Neural cell (in vitro differentiated cells): ENCODE measurements around the gene PCBD2.

ENCODE experiments used
- EZH2 ChIP-seq: fragments of 200-600, 300-800 bp; shearing (Covaris generic), sonication (generic); IDR thresholded peaks from 2 replicates; pipeline ENCODE4 v1.6.1; 2014; ENCODE audit warnings: antibody characterized with exemption, low read length, borderline replicate concordance, mild to moderate bottlenecking; ENCODE audit not compliant: insufficient read depth, poor library complexity, severe bottlenecking
- RAD21 ChIP-seq: fragments of 450-650 bp; conservative IDR thresholded peaks from 2 replicates; pipeline ENCODE4 v1.6.1; 2014; ENCODE audit warnings: antibody characterized with exemption, mild to moderate bottlenecking, moderate library complexity
- REST ChIP-seq: IDR thresholded peaks from 2 replicates; pipeline ENCODE4 v1.6.1; 2012; ENCODE audit warnings: borderline replicate concordance
- TF ChIP-seq, protein P1 (sequence below): fragments of 450-650 bp; IDR thresholded peaks from 2 replicates; pipeline ENCODE4 v1.5.1; 2014; ENCODE audit warnings: antibody characterized with exemption, mild to moderate bottlenecking, moderate library complexity; ENCODE audit not compliant: poor library complexity, severe bottlenecking

GRCh38 chr5:134944630-134945029 is 39.7 kb downstream of the PCBD2 start:
- TF ChIP-seq EZH2 = no peak
- no peak for TF ChIP-seq REST
- TF ChIP-seq, protein P1, sequence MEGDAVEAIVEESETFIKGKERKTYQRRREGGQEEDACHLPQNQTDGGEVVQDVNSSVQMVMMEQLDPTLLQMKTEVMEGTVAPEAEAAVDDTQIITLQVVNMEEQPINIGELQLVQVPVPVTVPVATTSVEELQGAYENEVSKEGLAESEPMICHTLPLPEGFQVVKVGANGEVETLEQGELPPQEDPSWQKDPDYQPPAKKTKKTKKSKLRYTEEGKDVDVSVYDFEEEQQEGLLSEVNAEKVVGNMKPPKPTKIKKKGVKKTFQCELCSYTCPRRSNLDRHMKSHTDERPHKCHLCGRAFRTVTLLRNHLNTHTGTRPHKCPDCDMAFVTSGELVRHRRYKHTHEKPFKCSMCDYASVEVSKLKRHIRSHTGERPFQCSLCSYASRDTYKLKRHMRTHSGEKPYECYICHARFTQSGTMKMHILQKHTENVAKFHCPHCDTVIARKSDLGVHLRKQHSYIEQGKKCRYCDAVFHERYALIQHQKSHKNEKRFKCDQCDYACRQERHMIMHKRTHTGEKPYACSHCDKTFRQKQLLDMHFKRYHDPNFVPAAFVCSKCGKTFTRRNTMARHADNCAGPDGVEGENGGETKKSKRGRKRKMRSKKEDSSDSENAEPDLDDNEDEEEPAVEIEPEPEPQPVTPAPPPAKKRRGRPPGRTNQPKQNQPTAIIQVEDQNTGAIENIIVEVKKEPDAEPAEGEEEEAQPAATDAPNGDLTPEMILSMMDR = no peak
- TF ChIP-seq RAD21 = no peak
